Measurements from ENCODE around the gene PTRH1.

Gene PTRH1

DNA sequence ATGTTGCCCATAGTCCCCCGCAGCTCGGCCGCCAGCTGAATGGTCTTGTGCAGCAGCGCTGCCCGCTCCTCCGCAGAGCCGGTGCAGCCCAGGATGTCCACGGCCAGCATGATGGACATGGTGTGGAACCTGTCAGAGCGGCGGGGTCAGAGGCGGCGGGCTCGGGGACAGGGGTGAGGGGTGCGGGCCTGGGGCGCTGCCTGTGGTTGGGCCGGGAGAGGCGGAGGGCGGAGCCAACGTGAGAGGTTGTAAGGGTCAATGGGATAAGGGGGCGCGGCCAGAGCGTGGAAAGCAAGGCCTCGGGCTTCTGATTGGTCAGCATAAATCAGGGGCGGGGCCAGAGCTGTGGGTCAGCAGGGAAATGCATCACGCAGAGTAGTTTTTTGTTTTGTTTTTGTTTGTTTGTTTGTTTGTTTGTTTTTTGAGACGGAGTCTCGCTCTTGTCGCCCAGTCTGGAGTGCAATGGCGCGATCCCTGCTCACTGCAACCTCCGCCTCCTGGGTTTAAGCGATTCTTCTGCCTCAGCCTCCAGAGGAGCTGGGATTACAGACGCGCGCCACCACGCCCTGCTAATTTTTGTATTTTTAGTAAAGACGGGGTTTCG is 26.5 kb upstream of the PTRH1 start:
- no peak for DNase-seq

DNA sequence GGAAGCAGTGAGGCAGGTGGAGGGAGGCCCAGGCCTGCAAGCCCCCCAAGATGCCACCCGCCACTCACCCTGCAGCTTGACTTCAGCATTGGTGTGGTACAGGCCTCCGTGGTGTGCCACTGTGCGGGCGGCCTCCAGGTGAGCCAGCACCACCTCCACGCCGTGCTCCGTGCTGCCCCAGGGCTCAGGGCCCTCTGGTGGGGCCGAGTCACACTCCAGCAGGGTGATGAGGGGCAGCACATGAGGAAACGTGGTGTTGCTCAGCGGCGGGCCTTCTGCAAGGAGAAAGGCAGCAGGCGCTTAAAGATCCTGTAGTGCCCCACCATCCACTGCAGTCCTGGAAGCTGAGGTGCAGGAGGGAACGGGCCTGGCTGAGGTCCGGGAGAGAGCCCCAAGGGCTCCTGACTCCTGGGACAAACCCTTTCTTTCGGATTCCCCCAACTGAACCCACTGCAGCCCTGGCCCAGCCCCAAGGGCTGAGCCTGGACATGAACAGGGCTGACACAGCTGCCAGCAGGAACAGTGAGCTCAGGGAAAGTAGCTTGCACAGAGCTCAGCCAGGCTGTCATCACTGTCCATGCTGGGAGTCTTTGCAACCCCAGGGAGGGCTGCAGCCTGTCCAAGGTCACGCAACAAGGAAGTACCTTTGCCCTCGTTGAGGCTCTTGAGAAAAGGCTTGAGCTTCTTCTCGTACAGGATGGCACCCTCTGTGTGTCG is 24.3 kb upstream of the PTRH1 start:
- DNase-seq: no peak

- DNase-seq: no peak
These were observed 23.2 kb upstream of the PTRH1 start for GRCh38 chr9:127738666-127739065.

GRCh38 chr9:127735530-127736185 is 20.2 kb upstream of the PTRH1 start:
- DNase-seq: no peak

DNA sequence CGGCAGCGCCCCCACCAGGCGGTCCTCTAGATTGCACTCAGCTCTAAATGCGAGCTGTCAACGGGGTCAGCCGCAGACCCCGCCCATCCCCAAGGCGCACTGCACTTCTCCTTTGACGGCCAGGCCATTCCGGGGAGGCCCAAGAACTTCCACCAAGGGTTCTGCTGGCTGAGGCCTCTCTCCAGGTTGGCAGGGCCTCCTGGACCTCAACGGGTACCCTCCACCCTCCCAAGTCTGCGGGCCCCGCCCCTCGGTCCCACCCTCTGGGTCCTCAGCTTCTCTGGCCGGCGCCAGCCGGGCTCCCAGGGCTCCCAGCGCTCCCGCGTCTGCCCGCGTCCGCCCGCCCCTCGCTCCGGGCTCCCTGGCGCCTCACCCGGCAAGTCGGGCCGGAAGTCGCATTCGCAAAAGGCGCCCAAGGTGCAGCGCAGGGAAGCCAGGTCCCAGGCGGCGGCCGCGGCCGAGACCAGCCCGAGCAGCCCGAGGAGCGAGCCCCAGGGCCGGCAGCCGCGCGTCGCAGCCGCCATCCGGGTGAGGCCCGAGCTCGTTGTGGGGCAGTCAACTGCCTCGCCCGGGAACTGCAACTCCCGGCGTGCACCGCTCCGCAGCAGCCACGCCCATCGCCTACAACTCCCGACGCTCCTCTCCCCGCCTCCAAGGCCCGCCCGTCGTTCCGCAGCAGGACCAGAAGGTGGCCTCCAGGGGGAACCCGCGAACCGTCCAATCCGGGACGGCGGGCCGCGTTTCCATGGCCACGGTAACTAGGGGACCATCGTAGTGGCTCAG is 19.5 kb upstream of the PTRH1 start, which contains the start of gene TOR2A:
TSS of gene TOR2A (minus strand) at position 548 of the 783 bp plus-strand sequence. CDS start at position 524, 24 bp downstream.
- peak; percentile 98 for DNase-seq

GRCh38 chr9:127734247-127734746 is 18.8 kb upstream of the PTRH1 start:
- DNase-seq: no peak

GRCh38 chr9:127733614-127734013 is 18.2 kb upstream of the PTRH1 start:
- DNase-seq: no peak

DNA sequence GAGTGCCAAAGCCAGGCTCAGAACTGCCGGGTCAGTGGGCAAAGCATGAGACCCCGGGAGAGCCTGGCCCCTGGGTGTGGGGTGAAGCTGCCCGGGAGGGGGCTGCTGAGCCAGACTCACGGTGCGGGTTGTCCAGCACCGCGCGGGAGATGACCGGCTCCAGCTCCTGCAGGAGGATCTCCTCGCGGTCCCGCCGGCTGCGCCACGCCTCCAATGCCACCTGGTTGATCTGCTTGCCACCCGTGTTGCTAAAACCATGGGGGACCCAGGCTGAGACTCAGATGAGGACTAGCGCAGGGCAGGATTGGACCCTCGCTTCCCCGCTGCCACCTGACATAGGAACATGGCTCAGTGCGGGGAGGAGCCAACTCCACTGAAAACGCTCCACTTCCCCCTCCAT is 17.0 kb upstream of the PTRH1 start:
- DNase-seq: no peak

DNA sequence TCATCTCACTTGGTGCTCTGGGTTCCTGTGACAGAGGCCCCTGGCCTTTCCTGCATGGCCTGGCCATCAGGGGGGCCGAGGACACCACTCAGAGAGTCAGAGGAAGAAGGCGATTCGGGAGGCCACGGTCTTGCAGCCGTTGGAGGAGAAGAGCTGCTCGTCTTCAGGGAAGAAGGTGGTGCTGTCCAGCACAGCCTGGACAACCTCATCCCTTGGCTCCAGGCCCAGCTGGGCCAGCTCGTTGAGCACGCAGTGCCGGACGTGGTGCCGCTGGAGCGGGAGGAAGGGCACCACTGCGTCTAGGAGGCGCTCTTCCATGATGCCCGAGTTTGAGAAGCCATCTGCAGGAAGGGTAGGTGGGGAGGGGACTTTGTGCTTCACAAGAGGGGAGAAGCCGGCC is 16.5 kb upstream of the PTRH1 start:
- DNase-seq: no peak

GRCh38 chr9:127730799-127731410 is 15.4 kb upstream of the PTRH1 start:
- no peak for DNase-seq

DNA sequence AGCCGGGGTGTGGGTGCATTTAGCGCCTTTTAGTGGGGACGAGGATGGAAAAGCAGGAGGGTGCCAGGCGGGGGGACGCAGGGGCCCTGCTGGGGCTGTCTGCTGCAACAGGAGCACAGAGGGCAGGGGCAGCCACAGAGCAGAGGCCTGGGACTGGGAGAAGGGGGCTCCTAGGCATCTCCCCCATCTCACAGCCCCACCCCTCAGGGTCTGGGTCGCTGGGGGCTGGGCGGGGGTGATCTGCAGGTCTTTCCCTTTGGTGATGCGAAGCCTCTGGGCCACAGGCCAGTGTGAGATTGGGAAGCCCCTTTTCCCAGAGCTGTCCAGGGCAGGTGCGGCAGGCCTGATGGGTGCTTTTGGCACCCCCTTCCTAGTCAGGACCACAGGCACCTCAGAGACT is 14.8 kb upstream of the PTRH1 start:
- no peak for DNase-seq

- no peak for DNase-seq
These were observed 14.2 kb upstream of the PTRH1 start for GRCh38 chr9:127729522-127730256.

GRCh38 chr9:127728808-127729207 is 13.3 kb upstream of the PTRH1 start:
- no peak for DNase-seq

DNA sequence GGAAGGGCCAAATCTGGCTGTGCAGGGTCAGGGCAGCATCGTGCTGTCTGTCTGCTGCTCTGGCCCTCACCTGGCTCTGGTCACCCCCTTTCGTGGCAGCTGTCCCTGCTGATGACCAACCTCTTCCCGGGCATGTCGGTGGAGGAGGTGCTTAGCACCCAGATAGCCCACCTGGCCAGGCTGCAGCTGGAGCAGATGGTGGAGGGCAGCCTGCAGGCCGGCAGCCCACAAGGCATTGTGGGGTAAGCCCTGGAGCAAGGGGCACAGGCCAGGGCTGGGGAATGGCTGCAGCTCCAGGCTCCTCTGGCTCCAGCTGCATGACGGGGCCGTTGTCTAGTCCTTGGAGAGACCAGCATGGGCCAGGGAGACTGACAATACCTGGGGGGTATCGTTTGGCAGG is 11.4 kb upstream of the PTRH1 start:
- no peak for DNase-seq

GRCh38 chr9:127724012-127724411 is 8.5 kb upstream of the PTRH1 start:
- no peak for DNase-seq

GRCh38 chr9:127723444-127723843 is 8.0 kb upstream of the PTRH1 start:
- DNase-seq: no peak

DNA sequence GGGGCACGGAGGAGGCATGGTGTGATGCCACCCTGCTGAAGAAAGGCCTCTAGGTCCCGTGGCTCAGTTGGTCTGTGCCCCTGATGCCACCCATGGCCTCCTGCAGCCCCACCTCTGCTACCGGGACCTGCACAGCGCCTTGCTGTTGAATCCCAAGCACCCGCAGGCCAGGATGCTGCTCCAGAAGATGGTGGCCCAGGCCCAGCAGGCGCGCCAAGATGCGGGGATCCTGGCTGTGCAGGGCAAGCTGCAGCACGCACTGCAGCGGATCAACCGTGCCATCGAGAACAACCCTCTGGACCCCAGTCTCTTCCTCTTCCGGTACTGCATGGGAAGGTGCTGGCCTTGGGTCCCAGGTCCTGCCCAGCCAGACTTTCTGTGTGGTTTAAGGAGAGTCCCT is 7.5 kb upstream of the PTRH1 start:
- DNase-seq: no peak

DNA sequence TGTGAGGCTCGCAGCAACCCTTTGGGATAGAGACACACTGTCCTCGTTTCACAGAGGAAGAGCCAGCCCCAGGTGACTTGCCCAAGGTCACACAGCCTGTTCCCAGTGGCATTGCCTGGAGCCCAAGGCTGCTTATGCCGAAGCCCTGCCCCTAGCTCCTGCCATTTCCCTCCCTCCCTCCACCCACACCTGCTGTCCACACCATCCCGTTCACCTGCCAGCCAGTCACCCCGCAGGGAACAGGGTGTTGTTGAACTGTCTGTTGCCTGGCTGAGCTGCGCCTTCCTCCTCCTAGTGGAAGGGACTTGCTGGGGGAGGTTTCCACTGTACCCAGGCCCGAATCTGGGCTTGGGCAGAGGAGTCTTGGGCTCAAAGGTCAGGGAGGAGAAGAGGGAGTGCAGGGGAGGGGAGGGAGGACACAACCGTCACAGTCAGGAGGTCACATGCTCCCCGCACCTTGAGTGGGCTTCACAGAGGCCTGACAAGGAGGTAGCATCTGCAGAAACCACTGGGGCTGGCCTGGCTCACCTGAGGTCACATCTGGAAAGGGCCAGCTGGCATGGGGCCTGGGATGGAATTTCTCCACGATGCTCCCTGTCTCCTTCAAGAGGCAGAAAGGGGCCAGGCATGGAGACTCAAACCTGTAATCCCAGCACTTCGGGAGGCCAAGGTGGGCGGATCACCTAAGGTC is 6.7 kb upstream of the PTRH1 start:
- no peak for DNase-seq

GRCh38 chr9:127721391-127721821 is 5.9 kb upstream of the PTRH1 start:
- no peak for DNase-seq

DNA sequence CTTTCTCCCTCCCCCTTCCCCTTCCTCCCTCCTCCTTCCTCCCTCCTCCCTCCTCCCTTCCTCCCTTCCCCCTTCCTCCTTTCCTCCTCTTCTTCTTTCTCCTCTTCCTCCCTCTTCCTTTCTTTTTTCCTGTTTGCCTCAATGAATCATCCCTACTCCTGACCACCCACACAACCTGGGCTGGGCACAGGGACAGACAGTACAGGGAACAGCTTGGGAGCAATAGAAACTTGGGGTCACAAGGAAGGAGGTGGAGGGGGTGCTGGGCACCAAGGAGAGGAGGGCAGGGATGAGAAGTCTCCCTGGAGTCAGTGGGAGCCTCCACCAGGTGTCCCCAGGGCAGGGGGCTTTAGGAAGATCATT is 5.4 kb upstream of the PTRH1 start:
- no peak for DNase-seq

Measured in effector CD8-positive, alpha-beta T cell (primary cell).